ENCODE measurements around the gene SLC25A11.

SLC25A11 gene

GRCh38 chr17:4939796-4940554 is at the start of gene SLC25A11, which contains the start of gene RNF167:
TSS of gene SLC25A11 (minus strand) at chr17:4940046. CDS start at chr17:4939910, 136 bp downstream.
TSS of gene RNF167 (plus strand) at chr17:4940268. CDS start at chr17:4940910, 642 bp downstream.
- TF ChIP-seq GATA2 (IDR thresholded peaks at IDR 0.05; ENCODE audit: low read depth, low read length) = no peak
- TF ChIP-seq GATA3 (IDR thresholded peaks at IDR 0.05; ENCODE audit: low read depth, low read length) = no peak

- TF ChIP-seq GATA2 (IDR thresholded peaks at IDR 0.05; ENCODE audit: low read depth, low read length) (no peak), GATA3 (IDR thresholded peaks at IDR 0.05; ENCODE audit: low read depth, low read length) (no peak)
Observed at GRCh38 chr17:4987767-4988567, 48.1 kb upstream of the SLC25A11 start.

GRCh38 chr17:4986951-4987766 is 47.3 kb upstream of the SLC25A11 start, which contains the start of gene CAMTA2:
TSS of gene CAMTA2 (minus strand) at chr17:4987675. CDS start at chr17:4986222, 1,453 bp downstream.
- no peak for TF ChIP-seq GATA3 (IDR thresholded peaks at IDR 0.05; ENCODE audit: low read depth, low read length)
- no peak for TF ChIP-seq GATA2 (IDR thresholded peaks at IDR 0.05; ENCODE audit: low read depth, low read length)

- TF ChIP-seq GATA3 (IDR thresholded peaks at IDR 0.05; ENCODE audit: low read depth, low read length) (no peak), GATA2 (IDR thresholded peaks at IDR 0.05; ENCODE audit: low read depth, low read length) (no peak)
Observed at GRCh38 chr17:4986403-4986802, 46.6 kb upstream of the SLC25A11 start.

- no peak for TF ChIP-seq GATA2 (IDR thresholded peaks at IDR 0.05; ENCODE audit: low read depth, low read length)
- no peak for TF ChIP-seq GATA3 (IDR thresholded peaks at IDR 0.05; ENCODE audit: low read depth, low read length)
Observed at GRCh38 chr17:4982305-4982704, 42.5 kb upstream of the SLC25A11 start.

- TF ChIP-seq GATA3 (IDR thresholded peaks at IDR 0.05; ENCODE audit: low read depth, low read length) (no peak), GATA2 (IDR thresholded peaks at IDR 0.05; ENCODE audit: low read depth, low read length) (no peak)
Observed at GRCh38 chr17:4980644-4981216, 40.9 kb upstream of the SLC25A11 start.

- TF ChIP-seq GATA3 (IDR thresholded peaks at IDR 0.05; ENCODE audit: low read depth, low read length) = no peak
- TF ChIP-seq GATA2 (IDR thresholded peaks at IDR 0.05; ENCODE audit: low read depth, low read length) = no peak
Observed at GRCh38 chr17:4978726-4979125, 38.9 kb upstream of the SLC25A11 start.

GRCh38 chr17:4974115-4974670 is 34.3 kb upstream of the SLC25A11 start:
- no peak for TF ChIP-seq GATA3 (IDR thresholded peaks at IDR 0.05; ENCODE audit: low read depth, low read length)
- no peak for TF ChIP-seq GATA2 (IDR thresholded peaks at IDR 0.05; ENCODE audit: low read depth, low read length)

GRCh38 chr17:4973256-4974114 is 33.6 kb upstream of the SLC25A11 start:
- TF ChIP-seq GATA2 (IDR thresholded peaks at IDR 0.05; ENCODE audit: low read depth, low read length) = no peak
- TF ChIP-seq GATA3 (IDR thresholded peaks at IDR 0.05; ENCODE audit: low read depth, low read length) = no peak

- no peak for TF ChIP-seq GATA3 (IDR thresholded peaks at IDR 0.05; ENCODE audit: low read depth, low read length)
- TF ChIP-seq GATA2 (IDR thresholded peaks at IDR 0.05; ENCODE audit: low read depth, low read length) = no peak
Observed at GRCh38 chr17:4972752-4973151, 32.9 kb upstream of the SLC25A11 start.

GRCh38 chr17:4972322-4972721 is 32.5 kb upstream of the SLC25A11 start:
- no peak for TF ChIP-seq GATA3 (IDR thresholded peaks at IDR 0.05; ENCODE audit: low read depth, low read length)
- TF ChIP-seq GATA2 (IDR thresholded peaks at IDR 0.05; ENCODE audit: low read depth, low read length) = no peak

GRCh38 chr17:4971826-4972225 is 32.0 kb upstream of the SLC25A11 start:
- TF ChIP-seq GATA2 (IDR thresholded peaks at IDR 0.05; ENCODE audit: low read depth, low read length) = no peak
- TF ChIP-seq GATA3 (IDR thresholded peaks at IDR 0.05; ENCODE audit: low read depth, low read length) = no peak
